CD14-positive monocyte (primary cell): ENCODE measurements around the gene C11orf86. TPM values are rescaled to one million over a fixed set of nuclear protein-coding genes. Genes with fewer than 3 reads are reported as not detected.

Experiments used
- DNase-seq, 3 donors: peaks; one replicate each; pipeline ENCODE4 v3.0.0-alpha.2; 2011 to 2022
- H2AFZ ChIP-seq: 2 replicates; pipeline ENCODE4 v1.6.0; 2012; ENCODE audit warnings: mild to moderate bottlenecking, low read depth, low read length, inconsistent platforms; ENCODE audit not compliant: insufficient read depth, poor library complexity, severe bottlenecking
- H3K27ac ChIP-seq, 2 donors: 1 replicate in 1 of 2; 2 replicates in 1 of 2; pipeline ENCODE4 v1.5.1; 2012 to 2013; ENCODE audit warnings: low read length in 2 of 2, control low read depth in 1 of 2, inconsistent platforms in 1 of 2, low read depth in 1 of 2, mild to moderate bottlenecking in 1 of 2
- H3K27me3 ChIP-seq, 2 donors: one replicate each; pipeline versions ENCODE4 v1.6.0 to v1.6.1; 2011 to 2013; ENCODE audit warnings: low read length in 2 of 2; ENCODE audit not compliant: control insufficient read depth in 2 of 2, insufficient read depth in 2 of 2
- H3K36me3 ChIP-seq, 2 donors: replicated peaks in 1 of 2; 1 replicate in 1 of 2; 2 replicates in 1 of 2; pipeline versions ENCODE4 v1.5.1 to v1.6.1; 2012 to 2013; ENCODE audit warnings: low read length in 2 of 2, control low read depth in 1 of 2, inconsistent platforms in 1 of 2, mild to moderate bottlenecking in 1 of 2; ENCODE audit not compliant: insufficient read depth in 2 of 2, control insufficient read depth in 1 of 2
- H3K4me1 ChIP-seq, 2 donors: 1 replicate in 1 of 2; 2 replicates in 1 of 2; pipeline versions ENCODE4 v1.5.1 to v1.6.1; 2012 to 2013; ENCODE audit warnings: low read length in 2 of 2, control low read depth in 1 of 2, inconsistent platforms in 1 of 2, mild to moderate bottlenecking in 1 of 2, moderate library complexity in 1 of 2; ENCODE audit not compliant: insufficient read depth in 2 of 2, control insufficient read depth in 1 of 2
- H3K4me2 ChIP-seq: replicated peaks from 2 replicates; pipeline ENCODE3; 2012; ENCODE audit warnings: low read length, moderate library complexity, mild to moderate bottlenecking; ENCODE audit not compliant: poor library complexity, severe bottlenecking; ENCODE audit errors: extremely low read depth
- H3K4me3 ChIP-seq, 3 experiments: fragments of 200-600 bp in 1 of 3; sonication (generic) in 1 of 3; replicated peaks in 1 of 3; 1 replicate in 2 of 3; 2 replicates in 1 of 3; pipeline ENCODE4 v1.5.1; 2011 to 2013; ENCODE audit warnings: low read length in 3 of 3, mild to moderate bottlenecking in 3 of 3, control low read depth in 2 of 3, low read depth in 2 of 3, inconsistent platforms in 1 of 3, moderate library complexity in 1 of 3
- H3K79me2 ChIP-seq: 2 replicates; pipeline ENCODE4 v1.6.0; 2012; ENCODE audit warnings: mild to moderate bottlenecking, control low read depth, inconsistent platforms, low read length, moderate library complexity; ENCODE audit not compliant: insufficient read depth
- H3K9ac ChIP-seq: 2 replicates; pipeline ENCODE4 v1.6.0; 2017; ENCODE audit warnings: low read length, mild to moderate bottlenecking; ENCODE audit not compliant: insufficient read depth, poor library complexity, severe bottlenecking
- H3K9me3 ChIP-seq, 2 donors: replicated peaks in 1 of 2; 1 replicate in 1 of 2; 2 replicates in 1 of 2; pipeline versions ENCODE4 v1.5.1 to v1.6.1; 2012 to 2013; ENCODE audit warnings: low read length in 2 of 2, control low read depth in 1 of 2; ENCODE audit not compliant: control insufficient read depth in 1 of 2, insufficient read depth in 1 of 2
- H4K20me1 ChIP-seq: 2 replicates; pipeline ENCODE4 v1.6.0; 2012; ENCODE audit warnings: mild to moderate bottlenecking, low read length, control low read depth, moderate library complexity; ENCODE audit not compliant: insufficient read depth
- H3K27ac Mint-ChIP-seq, 7 donors: one replicate each; pipeline ENCODE4 v1.8.0; 2020; ENCODE audit warnings: mild to moderate bottlenecking in 7 of 7, mixed read lengths in 7 of 7, moderate library complexity in 6 of 7, inconsistent platforms in 2 of 7
- H3K27me3 Mint-ChIP-seq, 3 donors: one replicate each; pipeline ENCODE4 v1.8.0; 2021 to 2022; ENCODE audit warnings: low read depth in 3 of 3, mild to moderate bottlenecking in 3 of 3, mixed read lengths in 3 of 3, moderate library complexity in 3 of 3, inconsistent platforms in 1 of 3
- H3K36me3 Mint-ChIP-seq, 2 donors: one replicate each; pipeline ENCODE4 v1.8.0; 2020; ENCODE audit warnings: mixed read lengths in 2 of 2, inconsistent platforms in 1 of 2, mild to moderate bottlenecking in 1 of 2
- H3K4me1 Mint-ChIP-seq: one replicate; pipeline ENCODE4 v1.8.0; 2020; ENCODE audit warnings: mild to moderate bottlenecking, mixed read lengths
- H3K4me3 Mint-ChIP-seq, 2 donors: one replicate each; pipeline ENCODE4 v1.8.0; 2020; ENCODE audit warnings: mild to moderate bottlenecking in 2 of 2, mixed read lengths in 2 of 2, moderate library complexity in 1 of 2
- H3K9me3 Mint-ChIP-seq, 7 donors: one replicate each; pipeline ENCODE4 v1.8.0; 2020 to 2022; ENCODE audit warnings: mixed read lengths in 7 of 7, mild to moderate bottlenecking in 6 of 7, moderate library complexity in 6 of 7, inconsistent platforms in 2 of 7
- CTCF ChIP-seq: fragments of 200-600 bp; IDR thresholded peaks from one replicate; pipeline ENCODE4 v1.8.0; 2022; ENCODE audit warnings: antibody characterized with exemption, mild to moderate bottlenecking
- WGBS: methylation state at CpG from one replicate; pipeline ENCODE4 v1.1.5; 2013; ENCODE audit warnings: missing lambda C conversion rate; ENCODE audit not compliant: insufficient coverage; 5-methylcytosine and 5-hydroxymethylcytosine counted together
- intact Hi-C, 2 donors: fragments of 100-400 bp; cut with micrococcal nuclease; formaldehyde crosslinking; loops; one replicate each; pipeline versions ENCODE4 v1.15.0 to v1.15.1; 2023
- polyA plus RNA-seq, 3 donors: library from polyadenylated mRNA; depleted of rRNA in 1 of 3; unstranded in 2 of 3; stranded (reverse) in 1 of 3; fragments of 300-500 nt in 2 of 3; fragments of >200 nt in 1 of 3; fragmentation: Illumina TruSeq in 2 of 3; gene quantifications; 1 replicate in 2 of 3; 2 replicates in 1 of 3; pipeline ENCODE4 v1.2.3, GENCODE V29; 2012 to 2021

The C11orf86 gene
- polyA plus RNA-seq, 3 donors = not detected

GRCh38 chr11:67016550-67016949 is 41.4 kb downstream of the C11orf86 start:
- Histone ChIP-seq H3K4me2 (no peak overlapping the region), H3K36me3 (no peaks in the 10 kb centered on the region)
- 60% methylated on average over 2 of the region's 5 CpGs for WGBS

GRCh38 chr11:67020949-67021348 is 45.8 kb downstream of the C11orf86 start:
- peaks cover 57 to 75% (median 64%) of the 10 kb centered on the region in 3 donors for H3K27me3 Mint-ChIP-seq

More at GRCh38 chr11:67016550-67016949, 41.4 kb downstream of the C11orf86 start:
- Histone ChIP-seq H3K27ac (no peak overlapping the region), H2AFZ (no peak overlapping the region), H4K20me1 (no peaks in the 10 kb centered on the region), H3K9me3 (no peaks in the 10 kb centered on the region), H3K9ac (no peak overlapping the region), H3K4me3 (no peak overlapping the region), H3K27me3 (peaks cover 0 to 12% of the 10 kb centered on the region in 2 donors), H3K4me1 (no peaks in the 10 kb centered on the region), H3K79me2 (no peaks in the 10 kb centered on the region)
- Mint-ChIP-seq H3K27me3 (peaks cover 28 to 53% (median 28%) of the 10 kb centered on the region in 3 donors), H3K9me3 (peaks cover 0 to 4% (median 0%) of the 10 kb centered on the region in 7 donors), H3K4me3 (no peak overlapping the region), H3K27ac (no peak overlapping the region), H3K36me3 (no peaks in the 10 kb centered on the region), H3K4me1 (no peaks in the 10 kb centered on the region)
- no peak for TF ChIP-seq CTCF
- DNase-seq = no peak
- intact Hi-C loops = no loop called here

More at GRCh38 chr11:67020949-67021348, 45.8 kb downstream of the C11orf86 start:
- no peaks in the 10 kb centered on the region for H3K79me2 ChIP-seq
- H4K20me1 ChIP-seq = no peaks in the 10 kb centered on the region
- H3K4me2 ChIP-seq = no peak overlapping the region
- no CpG with 5 or more reads among the region's 6 CpGs for WGBS
- intact Hi-C loops = no loop called here
- Mint-ChIP-seq H3K9me3 (peaks cover 0 to 23% (median 13%) of the 10 kb centered on the region in 7 donors), H3K36me3 (peaks cover 4% of the 10 kb centered on the region in 2 donors), H3K4me3 (peak overlapping the region in 1 of 2 donors; percentile 14), H3K27ac (no peak overlapping the region), H3K4me1 (peaks cover 6% of the 10 kb centered on the region)
- no peak overlapping the region for H2AFZ ChIP-seq
- DNase-seq = no peak
- no peak overlapping the region for H3K27ac ChIP-seq
- H3K9me3 ChIP-seq = peaks cover 5 to 20% of the 10 kb centered on the region in 2 donors
- peaks cover 0 to 5% of the 10 kb centered on the region in 2 donors for H3K4me1 ChIP-seq
- peaks cover 25 to 52% of the 10 kb centered on the region in 2 donors for H3K27me3 ChIP-seq
- no peak for TF ChIP-seq CTCF
- no peaks in the 10 kb centered on the region for H3K36me3 ChIP-seq
- H3K4me3 ChIP-seq = no peak overlapping the region
- no peak overlapping the region for H3K9ac ChIP-seq
